A673 (cell line): ENCODE measurements around the gene GLCE. TPM values are rescaled to one million over a fixed set of nuclear protein-coding genes. Genes with fewer than 3 reads are reported as not detected.

ENCODE experiments used
- BruUV-seq: library from RNA; stranded (reverse); fragments of 400-500 nt; replicated peaks from 2 replicates; lab custom pipeline; 2021; lab: Mats Ljungman, UMichigan
- CTCF ChIA-PET: fragments of 300-600 bp; sonication (Branson Sonifier 250); formaldehyde crosslinking; loops from one replicate; lab custom pipeline; 2022; ENCODE audit warnings: antibody characterized with exemption; lab: Charles Lee
- POLR2A ChIA-PET: fragments of 300-600 bp; sonication (Branson Sonifier 250); formaldehyde crosslinking; loops from one replicate; lab custom pipeline; 2022; ENCODE audit warnings: antibody characterized with exemption; ENCODE audit not compliant: low non-redundant PET; lab: Charles Lee
- DNase-seq: peaks from one replicate; pipeline ENCODE4 v3.0.0-alpha.2; 2015; ENCODE audit warnings: low spot score
- H3K27ac ChIP-seq: fragments of 200-600 bp; sonication (generic); 2 replicates; pipeline ENCODE4 v1.5.1; 2016; ENCODE audit warnings: mixed run types, low read depth, mild to moderate bottlenecking, mixed read lengths, antibody characterized with exemption, low read length; ENCODE audit not compliant: poor library complexity, severe bottlenecking
- H3K27me3 ChIP-seq: fragments of 200-600 bp; sonication (generic); replicated peaks from 2 replicates; pipeline ENCODE4 v1.6.1; 2017; ENCODE audit warnings: mixed run types, low read depth, mild to moderate bottlenecking, mixed read lengths, antibody characterized with exemption, low read length; ENCODE audit not compliant: insufficient read depth, poor library complexity
- H3K36me3 ChIP-seq: fragments of 200-600 bp; sonication (generic); 2 replicates; pipeline ENCODE4 v1.6.1; 2016; ENCODE audit warnings: mixed run types, mild to moderate bottlenecking, mixed read lengths, antibody characterized with exemption, low read length; ENCODE audit not compliant: insufficient read depth, poor library complexity, severe bottlenecking
- H3K4me1 ChIP-seq: fragments of 200-600 bp; sonication (generic); 2 replicates; pipeline ENCODE4 v1.6.1; 2017; ENCODE audit warnings: mixed run types, mild to moderate bottlenecking, mixed read lengths, antibody characterized with exemption, low read length; ENCODE audit not compliant: insufficient read depth, poor library complexity, severe bottlenecking
- H3K4me3 ChIP-seq: fragments of 200-600 bp; sonication (generic); 2 replicates; pipeline ENCODE4 v1.5.1; 2016; ENCODE audit warnings: low read depth, mixed run types, mild to moderate bottlenecking, mixed read lengths, low read length; ENCODE audit not compliant: poor library complexity, severe bottlenecking
- H3K9me3 ChIP-seq: fragments of 200-600 bp; sonication (generic); 2 replicates; pipeline ENCODE4 v1.6.1; 2016; ENCODE audit warnings: mixed run types, low read depth, mild to moderate bottlenecking, mixed read lengths, antibody characterized with exemption, low read length; ENCODE audit not compliant: poor library complexity, severe bottlenecking
- CTCF ChIP-seq: fragments of 300-800, 200-600 bp; sonication (generic); conservative IDR thresholded peaks from 2 replicates; pipeline ENCODE4 v1.5.1; 2017; ENCODE audit warnings: low read depth, mild to moderate bottlenecking, antibody characterized with exemption, low read length, moderate library complexity, mixed read lengths
- EZH2 ChIP-seq: fragments of 200-600 bp; sonication (generic); IDR thresholded peaks from 2 replicates; pipeline ENCODE4 v1.6.1; 2017; ENCODE audit warnings: borderline replicate concordance, low read depth, mild to moderate bottlenecking, mixed read lengths, antibody characterized with exemption, low read length; ENCODE audit not compliant: poor library complexity, severe bottlenecking
- intact Hi-C: fragments of 100-400 bp; cut with micrococcal nuclease; formaldehyde crosslinking; loops from one replicate; pipeline ENCODE4 v1.10.0; 2022; ENCODE audit not compliant: unreplicated experiment
- total RNA-seq: library from RNA; stranded (reverse); gene quantifications from 2 replicates; pipeline ENCODE4 v1.2.3, GENCODE V29; 2021

GLCE gene
- total RNA-seq, 1 experiment from 2014 or later = 44.6 TPM

DNA sequence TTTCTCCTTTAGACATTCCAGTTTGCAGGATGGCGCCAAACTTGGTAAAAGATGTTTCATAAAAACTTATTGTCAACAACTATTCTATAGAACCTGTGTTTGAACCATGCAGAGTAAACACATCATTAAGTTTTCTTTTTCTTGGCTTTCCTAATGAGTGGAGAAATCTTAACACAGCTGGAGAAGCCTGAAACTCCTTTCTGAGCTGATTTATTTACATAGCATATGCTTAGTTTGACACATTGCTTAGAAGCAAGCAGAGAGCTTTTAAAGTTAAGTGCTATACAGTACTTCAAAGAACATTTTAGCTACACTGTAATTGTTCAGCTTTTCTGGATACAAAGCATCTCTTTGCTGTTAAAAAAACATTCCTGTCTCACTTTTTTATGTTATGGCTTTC is 77.3 kb downstream of the GLCE start:
- Histone ChIP-seq H3K27ac (no peak overlapping the region), H3K4me3 (no peak overlapping the region), H3K36me3 (no peaks in the 10 kb centered on the region), H3K27me3 (no peaks in the 10 kb centered on the region), H3K4me1 (peaks cover 6% of the 10 kb centered on the region), H3K9me3 (no peaks in the 10 kb centered on the region)
- intact Hi-C loops = no loop called here
- ChIA-PET POLR2A (interaction anchor here (0.7 kb wide), 1 partner anchor 81 kb away, joined by 5 read pairs; no protein-coding TSS in a partner anchor), CTCF (interaction anchor here (0.6 kb wide), 1 partner anchor 11 kb away, joined by 8 read pairs; no protein-coding TSS in a partner anchor)
- no TSS peak for BruUV-seq
- DNase-seq = no peak
- no peak for TF ChIP-seq CTCF
- no peak for TF ChIP-seq EZH2

- intact Hi-C loops = no loop called here
- ChIA-PET CTCF (no interaction called here), POLR2A (no interaction called here)
- Histone ChIP-seq H3K27ac (no peak overlapping the region), H3K4me1 (no peaks in the 10 kb centered on the region), H3K9me3 (no peaks in the 10 kb centered on the region), H3K36me3 (no peaks in the 10 kb centered on the region), H3K4me3 (no peak overlapping the region), H3K27me3 (no peaks in the 10 kb centered on the region)
- no TSS peak for BruUV-seq
- TF ChIP-seq EZH2 (no peak), CTCF (no peak)
- DNase-seq = no peak
These were observed 84.4 kb downstream of the GLCE start for GRCh38 chr15:69244798-69245197.

DNA sequence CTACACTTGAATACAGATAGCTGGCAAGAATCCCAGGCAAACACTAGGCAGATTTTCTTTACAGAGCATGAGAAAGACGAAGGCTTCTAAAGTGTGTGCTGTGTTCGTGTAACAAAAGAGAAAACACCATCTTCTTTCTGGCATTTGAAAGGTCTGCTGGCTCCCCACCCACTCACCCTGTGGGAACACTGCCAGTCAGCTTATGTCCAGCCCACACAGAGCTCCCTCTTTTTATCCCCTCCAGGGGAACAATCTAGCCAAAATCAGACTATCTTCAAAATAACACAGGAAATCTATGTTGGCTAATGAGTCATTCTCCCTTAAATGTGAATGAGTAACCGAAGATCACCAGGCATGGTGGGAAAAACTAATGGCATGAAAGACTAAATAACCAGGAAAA is 92.7 kb downstream of the GLCE start:
- H3K27me3 ChIP-seq = no peaks in the 10 kb centered on the region
- POLR2A ChIA-PET = no interaction called here
- no TSS peak for BruUV-seq
- H3K9me3 ChIP-seq = no peaks in the 10 kb centered on the region
- H3K27ac ChIP-seq = peak overlapping the region; percentile 66
- TF ChIP-seq EZH2 (no peak), CTCF (no peak)
- H3K36me3 ChIP-seq = no peaks in the 10 kb centered on the region
- peaks cover 21% of the 10 kb centered on the region for H3K4me1 ChIP-seq
- no peak overlapping the region for H3K4me3 ChIP-seq
- DNase-seq = peak; percentile 91
- intact Hi-C loops = no loop called here
- CTCF ChIA-PET = no interaction called here
